Bronchial epithelial cell (primary cell): ENCODE measurements around the gene SPTLC1. TPM values are rescaled to one million over a fixed set of nuclear protein-coding genes. Genes with fewer than 3 reads are reported as not detected.
"Not testable (repeated sequence)": the region's sequence is repeated elsewhere in the genome, so short reads cannot be mapped to it uniquely, and the experiment has no call there.

Experiments used
- DNase-seq: peaks from one replicate; pipeline ENCODE4 v3.0.0-alpha.2; 2010; ENCODE audit warnings: low read depth
- FAIRE-seq: peaks from 2 replicates; lab custom pipeline; 2011; peaks lifted over from hg19 to GRCh38; lab: Jason Lieb, UNC
- H3K27me3 ChIP-seq: 2 replicates; pipeline ENCODE4 v1.5.1; 2011; ENCODE audit warnings: low read length; ENCODE audit not compliant: control insufficient read depth, insufficient read depth
- H3K36me3 ChIP-seq: 2 replicates; pipeline ENCODE4 v1.5.1; 2011; ENCODE audit warnings: low read length; ENCODE audit not compliant: control insufficient read depth, insufficient read depth
- H3K4me3 ChIP-seq: 2 replicates; pipeline ENCODE4 v1.5.1; 2011; ENCODE audit warnings: mild to moderate bottlenecking, low read depth, low read length, control low read depth
- CTCF ChIP-seq: IDR thresholded peaks from 2 replicates; pipeline ENCODE4 v1.5.1; 2011; ENCODE audit warnings: mild to moderate bottlenecking, moderate library complexity, low read length, control low read depth, inconsistent platforms; ENCODE audit not compliant: insufficient read depth, severe bottlenecking
- total RNA-seq: library from RNA; depleted of rRNA; stranded (reverse); fragments of >200 nt; gene quantifications from 2 replicates; pipeline ENCODE4 v1.2.1, GENCODE V29; 2014

The SPTLC1 gene
- total RNA-seq, 1 donor from 2014 or later = 103 TPM

GRCh38 chr9:92140754-92141143 lies 25.5 kb upstream of the SPTLC1 start:
- Histone ChIP-seq H3K27me3 (no peaks in the 10 kb centered on the region), H3K4me3 (peak overlapping the region; percentile 37), H3K36me3 (no peaks in the 10 kb centered on the region)
- no peak for TF ChIP-seq CTCF
- DNase-seq (no peak), FAIRE-seq (no peak)

GRCh38 chr9:92140074-92140753 lies 25.0 kb upstream of the SPTLC1 start:
- Histone ChIP-seq H3K36me3 (no peaks in the 10 kb centered on the region), H3K27me3 (no peaks in the 10 kb centered on the region), H3K4me3 (no peak overlapping the region)
- TF ChIP-seq CTCF = peak; percentile 99
- FAIRE-seq (no peak), DNase-seq (peak; percentile 43)

- not testable (repeated sequence) for H3K27me3 ChIP-seq, H3K36me3 ChIP-seq, H3K4me3 ChIP-seq, FAIRE-seq
- peak; percentile 41 for TF ChIP-seq CTCF
- DNase-seq = peak; percentile 18
These were observed 23.8 kb upstream of the SPTLC1 start for GRCh38 chr9:92138960-92139540.

GRCh38 chr9:92138157-92138959 lies 23.1 kb upstream of the SPTLC1 start:
- peak; percentile 90 for TF ChIP-seq CTCF
- peak; percentile 16 for DNase-seq
- no peaks in the 10 kb centered on the region for H3K36me3 ChIP-seq
- H3K4me3 ChIP-seq = no peak overlapping the region
- H3K27me3 ChIP-seq = no peaks in the 10 kb centered on the region
- peak; percentile 55 for FAIRE-seq

GRCh38 chr9:92136184-92136858 lies 21.1 kb upstream of the SPTLC1 start:
- H3K36me3 ChIP-seq = no peaks in the 10 kb centered on the region
- no peaks in the 10 kb centered on the region for H3K27me3 ChIP-seq
- no peak for DNase-seq
- H3K4me3 ChIP-seq = no peak overlapping the region
- TF ChIP-seq CTCF = no peak
- FAIRE-seq = no peak
